Parathyroid adenoma (tissue), 2 donors: ENCODE measurements around the gene PTPRT.

Source experiments
- H2AFZ ChIP-seq: fragments of 300-600 bp; sonication (generic); one replicate; pipeline ENCODE4 v1.7.0; 2017; ENCODE audit warnings: antibody characterized with exemption, mild to moderate bottlenecking
- H3K27ac ChIP-seq: fragments of 300-600 bp; sonication (generic); one replicate; pipeline ENCODE4 v1.7.0; 2017
- H3K27me3 ChIP-seq: fragments of 300-600 bp; sonication (generic); one replicate; pipeline ENCODE4 v1.7.0; 2017; ENCODE audit warnings: low read length; ENCODE audit not compliant: control insufficient read depth, insufficient read depth
- H3K36me3 ChIP-seq: fragments of 300-600 bp; sonication (generic); one replicate; pipeline ENCODE4 v1.7.0; 2017; ENCODE audit warnings: low read length; ENCODE audit not compliant: control insufficient read depth, insufficient read depth
- H3K4me1 ChIP-seq: fragments of 300-600 bp; sonication (generic); one replicate; pipeline ENCODE4 v1.7.0; 2017; ENCODE audit warnings: control low read depth
- H3K4me2 ChIP-seq: fragments of 300-600 bp; sonication (generic); one replicate; pipeline ENCODE4 v1.7.0; 2017; ENCODE audit warnings: low read length
- H3K4me3 ChIP-seq: fragments of 300-600 bp; sonication (generic); one replicate; pipeline ENCODE4 v1.7.0; 2017; ENCODE audit warnings: low read depth, low read length
- H3K79me2 ChIP-seq: fragments of 300-600 bp; sonication (generic); one replicate; pipeline ENCODE4 v1.7.0; 2017; ENCODE audit warnings: control low read depth
- H3K9ac ChIP-seq: fragments of 300-600 bp; sonication (generic); one replicate; pipeline ENCODE4 v1.7.0; 2017; ENCODE audit warnings: mild to moderate bottlenecking
- H3K9me3 ChIP-seq: fragments of 300-600 bp; sonication (generic); one replicate; pipeline ENCODE4 v1.7.0; 2017; ENCODE audit warnings: low read length; ENCODE audit not compliant: control insufficient read depth
- TF ChIP-seq, protein P1 (sequence below): fragments of 300-600 bp; sonication (generic); IDR thresholded peaks from one replicate; pipeline ENCODE4 v1.7.0; 2017; ENCODE audit warnings: antibody characterized with exemption, mild to moderate bottlenecking
- donor health status: primary hyperparathyroidism.

Gene PTPRT

DNA sequence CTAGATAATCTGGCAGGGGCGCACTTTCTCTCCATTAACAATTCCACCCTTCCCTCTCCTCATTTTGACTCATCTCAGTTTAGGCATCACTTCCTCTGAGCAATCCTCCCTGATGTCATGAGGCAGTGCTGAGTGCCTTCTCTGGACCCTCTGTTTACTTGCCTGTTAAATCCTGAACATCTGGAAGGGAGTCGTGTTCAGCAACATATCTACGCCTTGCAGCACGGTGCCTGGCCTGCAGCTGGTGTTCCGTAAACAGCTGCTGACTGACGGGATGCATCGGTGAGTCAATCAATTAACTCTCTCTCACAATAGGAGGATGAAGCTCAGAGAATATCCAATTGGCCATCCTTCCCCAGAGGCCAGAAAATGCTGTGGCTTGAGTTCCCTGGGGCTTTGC lies 613.5 kb downstream of the PTPRT start:
- Histone ChIP-seq H2AFZ (no peak overlapping the region), H3K9me3 (no peaks in the 10 kb centered on the region), H3K36me3 (no peaks in the 10 kb centered on the region), H3K4me3 (no peak overlapping the region), H3K9ac (no peak overlapping the region), H3K27ac (no peak overlapping the region), H3K27me3 (no peaks in the 10 kb centered on the region), H3K4me1 (no peaks in the 10 kb centered on the region), H3K4me2 (no peak overlapping the region), H3K79me2 (peaks cover 2% of the 10 kb centered on the region)
- TF ChIP-seq, protein P1, sequence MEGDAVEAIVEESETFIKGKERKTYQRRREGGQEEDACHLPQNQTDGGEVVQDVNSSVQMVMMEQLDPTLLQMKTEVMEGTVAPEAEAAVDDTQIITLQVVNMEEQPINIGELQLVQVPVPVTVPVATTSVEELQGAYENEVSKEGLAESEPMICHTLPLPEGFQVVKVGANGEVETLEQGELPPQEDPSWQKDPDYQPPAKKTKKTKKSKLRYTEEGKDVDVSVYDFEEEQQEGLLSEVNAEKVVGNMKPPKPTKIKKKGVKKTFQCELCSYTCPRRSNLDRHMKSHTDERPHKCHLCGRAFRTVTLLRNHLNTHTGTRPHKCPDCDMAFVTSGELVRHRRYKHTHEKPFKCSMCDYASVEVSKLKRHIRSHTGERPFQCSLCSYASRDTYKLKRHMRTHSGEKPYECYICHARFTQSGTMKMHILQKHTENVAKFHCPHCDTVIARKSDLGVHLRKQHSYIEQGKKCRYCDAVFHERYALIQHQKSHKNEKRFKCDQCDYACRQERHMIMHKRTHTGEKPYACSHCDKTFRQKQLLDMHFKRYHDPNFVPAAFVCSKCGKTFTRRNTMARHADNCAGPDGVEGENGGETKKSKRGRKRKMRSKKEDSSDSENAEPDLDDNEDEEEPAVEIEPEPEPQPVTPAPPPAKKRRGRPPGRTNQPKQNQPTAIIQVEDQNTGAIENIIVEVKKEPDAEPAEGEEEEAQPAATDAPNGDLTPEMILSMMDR: no peak

GRCh38 chr20:42572320-42573016 lies 617.2 kb downstream of the PTPRT start:
- TF ChIP-seq, protein P1: no peak
- no peak overlapping the region for H2AFZ ChIP-seq
- H3K36me3 ChIP-seq: no peaks in the 10 kb centered on the region
- no peak overlapping the region for H3K9ac ChIP-seq
- H3K79me2 ChIP-seq: peaks cover 2% of the 10 kb centered on the region
- H3K4me3 ChIP-seq: no peak overlapping the region
- H3K27me3 ChIP-seq: no peaks in the 10 kb centered on the region
- no peaks in the 10 kb centered on the region for H3K4me1 ChIP-seq
- H3K9me3 ChIP-seq: no peaks in the 10 kb centered on the region
- H3K4me2 ChIP-seq: no peak overlapping the region
- H3K27ac ChIP-seq: no peak overlapping the region

GRCh38 chr20:42567409-42567808 lies 622.3 kb downstream of the PTPRT start:
- Histone ChIP-seq H2AFZ (no peak overlapping the region), H3K36me3 (no peaks in the 10 kb centered on the region), H3K4me1 (no peaks in the 10 kb centered on the region), H3K79me2 (peaks cover 2% of the 10 kb centered on the region), H3K27ac (no peak overlapping the region), H3K4me2 (no peak overlapping the region), H3K9me3 (no peaks in the 10 kb centered on the region), H3K4me3 (no peak overlapping the region), H3K27me3 (no peaks in the 10 kb centered on the region), H3K9ac (no peak overlapping the region)
- TF ChIP-seq, protein P1: no peak

DNA sequence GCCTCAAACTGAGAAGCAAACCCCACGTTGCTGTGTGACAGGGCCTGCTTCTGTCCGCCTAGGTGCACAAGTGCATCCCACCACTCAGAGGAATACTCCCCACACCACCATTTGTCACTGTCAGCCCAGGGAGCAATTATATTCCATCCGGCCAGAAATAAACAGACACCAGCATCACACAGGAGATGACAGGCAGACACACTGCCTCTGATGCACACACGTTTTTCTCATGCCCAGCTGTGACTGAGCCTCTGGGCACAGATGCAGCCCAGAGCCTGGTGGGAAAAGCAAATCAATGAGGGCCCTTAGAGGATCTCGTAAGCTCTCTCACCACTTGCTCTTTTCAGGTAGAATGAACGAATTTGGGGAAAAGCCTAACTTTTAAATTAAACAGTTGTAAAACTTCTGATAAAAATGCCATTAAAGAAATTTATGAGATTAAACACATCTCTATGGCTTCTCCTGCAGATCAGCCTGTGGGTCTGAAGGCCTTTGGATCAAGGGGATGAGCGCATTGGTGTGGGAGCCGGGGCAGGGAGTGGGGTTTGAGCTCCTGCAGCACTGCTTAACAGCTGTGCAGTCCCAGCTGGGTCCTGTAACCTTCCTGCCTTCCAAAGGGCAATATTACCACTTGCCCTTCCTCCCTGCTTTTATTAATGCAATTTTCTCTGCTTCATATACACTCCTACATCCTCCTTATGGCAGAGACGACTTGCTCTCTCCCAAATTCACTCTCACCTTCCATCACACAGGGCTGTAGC lies 624.3 kb downstream of the PTPRT start:
- Histone ChIP-seq H2AFZ (no peak overlapping the region), H3K9ac (no peak overlapping the region), H3K27me3 (no peaks in the 10 kb centered on the region), H3K9me3 (no peaks in the 10 kb centered on the region), H3K79me2 (no peaks in the 10 kb centered on the region), H3K4me2 (no peak overlapping the region), H3K27ac (no peak overlapping the region), H3K4me1 (peaks cover 3% of the 10 kb centered on the region), H3K36me3 (no peaks in the 10 kb centered on the region), H3K4me3 (no peak overlapping the region)
- TF ChIP-seq, protein P1: no peak
